CD4-positive, alpha-beta T cell treated with Interleukin-10 for 1 hour (primary cell): ENCODE data around the gene ERCC8.

Experiments
- DNase-seq: peaks from one replicate; pipeline ENCODE4 v3.0.0-alpha.2; 2020

Gene ERCC8

DNA sequence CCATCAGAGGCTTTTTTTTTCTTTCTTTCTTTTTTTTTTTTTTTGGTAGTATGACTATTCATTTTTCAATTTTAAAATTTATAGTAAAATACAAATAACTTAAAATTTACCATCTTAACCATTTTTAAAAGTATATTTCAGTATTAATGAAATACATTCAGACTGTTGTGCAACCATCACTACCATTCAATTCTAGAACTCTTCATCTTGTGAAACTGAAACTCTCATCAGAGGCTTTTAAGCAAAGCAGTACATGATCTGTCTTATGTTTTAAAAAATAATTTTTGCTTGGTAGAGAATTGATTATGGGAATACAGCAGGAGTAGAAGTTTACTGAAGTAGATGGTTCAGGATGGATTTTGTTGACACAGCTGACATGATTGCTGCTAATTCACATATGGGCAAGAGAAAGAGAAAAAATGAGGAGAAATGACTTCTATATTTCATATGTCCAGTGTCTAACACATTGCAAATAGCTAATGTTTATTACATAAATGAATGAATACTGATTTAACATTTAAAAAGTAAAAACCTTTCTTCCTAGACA lies 114.2 kb downstream of the ERCC8 start:
- DNase-seq: no peak

GRCh38 chr5:60829490-60830266 lies 115.2 kb downstream of the ERCC8 start:
- no peak for DNase-seq

DNA sequence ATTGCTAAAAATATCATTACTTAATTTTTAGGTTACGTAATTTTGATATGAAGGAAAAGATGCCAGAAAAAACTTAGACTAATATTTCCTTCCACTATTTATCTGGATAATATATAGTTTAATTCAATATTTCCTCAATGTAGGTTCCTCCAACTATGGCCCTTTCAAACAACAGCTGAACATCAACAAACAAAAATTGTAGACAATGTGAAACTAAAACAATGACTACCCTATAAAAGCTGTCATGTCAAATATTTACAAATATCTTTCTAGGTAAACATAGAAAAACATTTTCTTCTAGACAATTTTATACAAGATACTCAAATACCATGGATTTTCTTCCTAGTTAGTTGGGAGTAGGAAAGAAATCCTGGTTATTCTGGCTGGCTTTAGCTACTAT lies 117.7 kb downstream of the ERCC8 start:
- no peak for DNase-seq

- no peak for DNase-seq
Observed at GRCh38 chr5:60826653-60827052, 118.2 kb downstream of the ERCC8 start.
